Inferior parietal cortex (tissue), 1 donor: ENCODE measurements around the gene PITPNM3.
A peak's percentile ranks its signal among the peaks of the same experiment; 100 is the strongest.

Experiments used
- DNase-seq: peaks from one replicate; pipeline ENCODE4 v3.0.0-alpha.2; 2016; ENCODE audit errors: extremely low spot score

Gene PITPNM3

DNA sequence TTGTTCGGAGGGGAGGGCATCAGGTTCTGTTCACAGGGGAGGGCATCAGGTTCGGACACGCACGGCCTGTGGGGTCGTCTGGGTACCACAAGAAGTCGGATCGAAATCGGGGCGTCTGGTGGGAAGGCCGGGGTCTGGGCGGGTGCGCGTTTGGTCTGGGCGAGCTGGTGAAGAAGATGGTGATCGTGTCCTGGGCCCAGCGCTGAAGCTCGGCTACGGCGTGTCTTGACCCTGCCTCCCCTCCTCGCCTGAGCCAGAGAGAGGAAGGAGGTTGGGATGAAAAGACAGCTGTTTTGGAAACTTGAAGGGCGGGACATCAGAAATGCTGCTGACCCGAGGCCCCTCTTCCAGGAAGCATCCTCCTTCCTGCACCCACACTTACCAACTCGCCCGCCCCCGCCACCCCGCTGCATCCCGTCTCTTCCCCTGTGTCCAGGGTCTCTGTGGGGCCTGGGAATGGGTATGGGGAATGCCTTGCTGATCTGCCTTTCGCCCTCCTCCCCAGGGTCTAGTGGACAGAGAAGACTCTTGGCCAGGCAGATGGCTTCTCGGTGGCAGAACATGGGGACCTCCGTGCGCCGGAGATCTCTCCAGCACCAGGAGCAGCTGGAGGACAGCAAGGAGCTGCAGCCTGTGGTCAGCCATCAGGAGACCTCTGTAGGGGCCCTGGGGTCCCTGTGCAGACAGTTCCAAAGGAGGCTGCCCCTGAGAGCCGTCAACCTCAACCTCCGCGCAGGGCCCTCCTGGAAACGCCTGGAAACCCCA is 111.6 kb downstream of the PITPNM3 start:
- DNase-seq, result no peak

DNA sequence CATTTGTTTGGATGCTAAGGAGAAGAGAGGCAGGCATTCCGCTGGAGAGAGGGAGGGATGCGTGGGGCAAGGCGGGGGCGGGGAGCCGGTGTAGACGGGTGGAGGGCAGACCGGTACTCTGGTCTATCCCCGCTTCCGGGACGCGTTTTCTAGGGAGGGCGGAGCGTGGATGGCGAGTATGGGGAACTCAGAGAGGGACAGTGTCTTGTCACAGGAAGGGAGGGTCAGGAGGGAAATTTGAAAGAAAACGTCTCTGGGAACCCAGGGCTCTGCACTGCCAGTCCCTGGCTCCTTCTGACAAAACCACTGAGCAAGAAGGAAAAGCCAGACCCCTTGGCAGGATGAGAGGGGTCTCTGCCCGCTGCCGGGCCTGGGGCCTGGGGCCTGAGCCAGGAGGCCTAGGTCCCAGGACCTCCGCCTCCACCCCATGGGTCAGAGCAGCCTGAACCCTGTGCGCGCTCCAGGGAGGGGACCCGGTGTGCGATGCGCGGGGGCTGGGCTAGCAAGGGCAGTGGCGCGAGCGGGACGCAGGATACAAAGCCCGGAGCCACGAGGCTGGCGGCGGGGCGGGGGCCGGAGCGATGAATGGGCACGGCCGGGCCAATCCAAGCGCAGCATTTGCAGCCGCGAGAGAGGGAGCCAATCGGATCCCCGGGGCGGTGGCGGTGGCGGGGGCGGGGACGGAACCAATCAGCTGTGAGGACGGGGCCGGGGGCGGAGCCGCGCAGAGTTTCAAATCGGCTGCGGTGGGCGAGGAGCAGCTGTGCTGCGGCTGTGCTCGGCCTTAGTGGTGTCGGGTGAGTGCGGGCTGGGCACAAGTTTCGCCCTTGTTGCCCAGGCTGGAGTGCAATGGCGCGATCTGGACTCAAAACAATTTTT is 112.4 kb downstream of the PITPNM3 start, which contains the start of gene PIMREG:
Gene PIMREG (plus strand): TSS at position 764 of the 879 bp plus-strand sequence. CDS start 656 bp downstream, outside the sequence.
- peak; percentile 85 for DNase-seq

DNA sequence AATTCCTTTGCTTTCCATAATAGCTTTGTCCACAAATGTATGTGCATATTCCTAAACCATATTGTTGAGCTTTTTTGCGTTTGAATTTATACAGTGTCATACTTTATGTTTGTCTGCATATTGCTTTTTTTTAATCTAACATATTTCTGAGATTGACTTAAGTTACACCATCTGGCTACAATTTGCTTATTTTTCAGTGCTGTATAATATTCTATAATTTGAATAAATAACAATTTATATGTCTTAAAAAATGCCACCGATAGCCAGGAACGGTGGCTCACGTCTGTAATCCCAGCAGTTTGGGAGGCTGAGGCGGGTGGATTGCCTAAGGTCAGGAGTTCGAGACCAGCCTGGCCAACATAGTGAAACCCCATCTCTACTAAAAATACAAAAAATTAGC is 113.6 kb downstream of the PITPNM3 start:
- no peak for DNase-seq

DNA sequence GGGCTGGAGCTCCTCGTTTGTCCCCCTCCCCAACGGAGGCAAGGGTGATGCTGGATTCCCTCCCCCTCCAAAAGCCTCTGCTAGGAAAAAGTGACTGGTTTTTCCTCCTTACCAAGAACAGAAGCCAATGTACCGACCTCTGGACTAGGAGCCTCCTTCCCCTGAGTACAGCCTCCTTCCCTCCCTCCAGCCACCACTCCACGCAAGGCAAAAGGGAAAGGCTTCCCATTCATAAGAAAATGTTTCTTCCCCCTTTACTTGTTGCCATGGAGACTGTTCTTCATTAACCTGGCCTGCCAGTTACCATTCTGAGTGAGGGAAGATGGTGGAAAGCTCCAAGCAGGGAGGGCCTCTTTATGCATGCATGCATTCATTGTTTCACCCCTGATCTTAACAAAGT is 116.4 kb downstream of the PITPNM3 start:
- DNase-seq, result no peak

GRCh38 chr17:6437956-6438355 is 118.4 kb downstream of the PITPNM3 start:
- DNase-seq, result no peak

- no peak for DNase-seq
Measured at GRCh38 chr17:6437466-6437865, 118.9 kb downstream of the PITPNM3 start.

- DNase-seq, result peak; percentile 74
Measured at GRCh38 chr17:6435968-6436367, 120.4 kb downstream of the PITPNM3 start.

DNA sequence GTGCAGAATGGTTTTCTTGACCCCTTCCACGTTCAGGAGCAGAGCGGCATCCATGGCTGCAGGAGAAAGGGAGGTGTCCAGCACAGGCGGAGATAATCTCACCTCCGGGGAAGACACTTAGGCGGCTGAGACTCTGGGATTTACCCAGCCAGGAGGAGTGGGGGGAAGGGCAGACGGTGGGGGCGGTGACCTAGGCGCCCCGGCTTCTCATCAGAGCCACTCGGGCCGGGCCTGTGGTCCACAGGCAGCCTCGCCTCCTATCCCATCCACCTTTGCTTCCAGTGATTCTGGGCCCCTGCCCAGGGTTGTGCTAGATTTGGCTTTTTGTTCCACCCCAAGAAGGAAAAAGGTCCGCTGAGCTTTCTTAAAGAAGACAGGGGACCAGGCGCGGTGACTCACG is 121.3 kb downstream of the PITPNM3 start, which contains the start of gene AIPL1:
Gene AIPL1 (minus strand): TSS at position 71 of the 400 bp plus-strand sequence. CDS start 17 bp downstream, at position 54.
- no peak for DNase-seq

DNA sequence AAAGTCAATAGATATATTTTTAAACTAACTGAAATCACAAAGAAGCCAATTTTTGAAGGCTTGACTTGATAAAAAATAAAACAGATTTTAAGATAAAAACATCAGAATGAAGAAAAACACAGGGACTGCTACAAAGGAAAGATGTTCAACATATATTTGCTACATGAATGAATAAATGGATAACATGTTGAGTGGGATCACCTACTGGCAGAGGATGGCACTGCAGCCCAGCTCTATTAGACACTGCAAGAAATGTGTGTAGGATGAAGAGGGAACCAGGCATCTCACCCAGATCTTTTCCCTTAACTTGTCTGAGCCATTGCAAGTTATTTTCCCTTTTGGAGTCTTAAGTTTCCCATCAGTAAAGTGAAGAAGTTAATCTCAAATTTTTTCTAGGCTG is 125.6 kb downstream of the PITPNM3 start:
- no peak for DNase-seq

GRCh38 chr17:6429266-6429665 is 127.1 kb downstream of the PITPNM3 start:
- DNase-seq, result no peak

DNA sequence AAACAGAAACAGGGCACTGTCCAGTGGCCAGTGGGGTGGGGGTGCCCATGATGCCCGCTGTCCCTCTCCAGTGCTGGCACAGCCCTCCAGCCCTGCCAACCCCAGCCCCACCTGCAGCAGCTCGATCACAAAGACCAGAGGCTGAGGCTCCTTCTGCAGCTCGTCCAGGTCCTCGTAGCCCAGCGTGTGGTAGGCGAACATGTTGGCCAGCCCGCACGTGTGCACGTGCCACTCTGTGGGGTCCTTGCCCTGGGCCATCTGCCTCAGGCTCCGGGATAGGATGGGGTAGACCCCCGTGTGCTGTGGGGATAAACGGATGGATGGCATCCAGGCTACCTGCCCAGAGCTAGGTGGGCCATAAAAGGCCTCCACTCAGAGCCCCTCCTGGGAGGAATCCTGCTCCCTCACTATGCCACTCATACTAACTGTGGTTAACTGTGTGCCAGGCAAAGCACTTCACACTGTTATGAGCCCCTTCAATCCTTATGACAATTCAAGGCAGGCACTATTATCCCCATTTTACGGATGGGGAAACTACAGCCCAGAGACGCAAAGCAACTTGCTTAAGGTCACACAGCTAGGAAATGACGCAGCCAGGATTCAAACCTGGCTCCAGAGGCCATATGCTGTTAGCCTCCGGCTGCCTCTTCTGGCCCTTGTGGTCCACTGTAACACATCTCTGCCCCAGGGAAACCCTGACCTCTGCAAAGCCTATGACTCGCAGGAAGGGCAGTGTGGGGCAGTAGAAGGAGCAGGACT is 128.0 kb downstream of the PITPNM3 start:
- no peak for DNase-seq

- DNase-seq, result no peak
Measured at GRCh38 chr17:6427279-6427781, 129.0 kb downstream of the PITPNM3 start.

GRCh38 chr17:6426356-6427101 is 129.8 kb downstream of the PITPNM3 start:
- no peak for DNase-seq

DNA sequence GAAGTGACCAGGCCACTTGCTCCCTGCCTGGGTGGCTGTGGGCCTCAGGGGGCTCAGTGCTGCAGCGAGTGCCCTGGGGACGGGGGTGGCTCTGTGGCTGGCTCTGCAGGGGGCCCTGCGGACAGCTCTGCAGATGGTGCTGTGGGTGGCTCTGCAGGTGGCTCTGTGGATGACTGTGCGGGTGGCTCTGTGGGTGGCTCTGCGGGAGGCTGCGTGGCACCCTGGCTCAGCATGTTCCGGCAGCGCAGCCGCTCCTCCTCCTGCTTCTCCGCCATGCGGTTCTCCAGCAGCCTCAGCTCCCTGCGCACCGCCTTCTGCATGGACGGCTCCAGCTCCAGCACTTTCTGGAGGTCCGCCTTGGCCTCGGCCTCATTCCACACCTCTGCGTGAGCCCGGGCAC is 130.9 kb downstream of the PITPNM3 start:
- no peak for DNase-seq

GRCh38 chr17:6423931-6424330 is 132.4 kb downstream of the PITPNM3 start:
- DNase-seq, result no peak

- no peak for DNase-seq
Measured at GRCh38 chr17:6422654-6423241, 133.6 kb downstream of the PITPNM3 start.

GRCh38 chr17:6421700-6422604 is 134.4 kb downstream of the PITPNM3 start:
- DNase-seq, result peak; percentile 93

- DNase-seq, result no peak
Measured at GRCh38 chr17:6420173-6420641, 136.1 kb downstream of the PITPNM3 start.

DNA sequence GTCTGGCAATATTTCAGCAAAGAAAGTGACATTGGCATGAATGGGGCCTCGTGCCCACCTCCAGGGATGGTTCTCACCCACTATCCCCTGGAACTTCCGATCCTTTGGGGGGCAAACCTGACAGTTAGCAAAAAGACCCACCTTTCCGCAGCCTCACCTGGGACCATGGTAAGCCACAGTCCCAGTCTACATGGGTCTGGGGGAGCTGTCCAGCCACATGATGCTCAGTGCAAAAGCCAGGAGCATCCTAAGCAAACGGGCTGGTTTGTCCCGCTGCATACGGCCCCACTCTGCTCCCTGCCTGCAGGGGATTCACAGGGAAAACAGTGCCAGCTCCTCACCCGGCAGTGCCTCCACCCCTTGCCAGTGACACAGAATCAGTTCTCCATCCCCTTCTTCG is 140.7 kb downstream of the PITPNM3 start:
- no peak for DNase-seq
